WERI-Rb-1 (cell line): ENCODE results near the gene TMEM38A.
"Not testable (repeated sequence)": the region's sequence is repeated elsewhere in the genome, so short reads cannot be mapped to it uniquely, and the experiment has no call there.

Experiments used
- DNase-seq: peaks from one replicate; pipeline ENCODE4 v3.0.0-alpha.2; 2020
- H3K27ac ChIP-seq: fragments of 250-450 bp; sonication (Bioruptor Pico); 2 replicates; pipeline ENCODE4 v1.5.1; 2020; ENCODE audit warnings: mild to moderate bottlenecking, moderate library complexity
- H3K27me3 ChIP-seq: fragments of 250-450 bp; sonication (Bioruptor Pico); 2 replicates; pipeline ENCODE4 v1.5.1; 2021; ENCODE audit warnings: mild to moderate bottlenecking, low read depth, moderate library complexity; ENCODE audit not compliant: insufficient read depth, severe bottlenecking
- H3K36me3 ChIP-seq: fragments of 250-450 bp; sonication (Bioruptor Pico); 2 replicates; pipeline ENCODE4 v1.5.1; 2020; ENCODE audit warnings: mild to moderate bottlenecking, moderate library complexity
- H3K4me3 ChIP-seq: 2 replicates; pipeline ENCODE4 v1.5.1; 2011; ENCODE audit warnings: low read depth, mild to moderate bottlenecking, control low read depth, low read length
- H3K9me3 ChIP-seq: fragments of 250-450 bp; sonication (Bioruptor Pico); 2 replicates; pipeline ENCODE4 v1.5.1; 2021; ENCODE audit warnings: mild to moderate bottlenecking, moderate library complexity; ENCODE audit not compliant: severe bottlenecking
- CTCF ChIP-seq: IDR thresholded peaks from 2 replicates; pipeline ENCODE4 v1.5.1; 2011; ENCODE audit warnings: low read depth, mild to moderate bottlenecking, control low read depth, inconsistent platforms, low read length

The TMEM38A gene

DNA sequence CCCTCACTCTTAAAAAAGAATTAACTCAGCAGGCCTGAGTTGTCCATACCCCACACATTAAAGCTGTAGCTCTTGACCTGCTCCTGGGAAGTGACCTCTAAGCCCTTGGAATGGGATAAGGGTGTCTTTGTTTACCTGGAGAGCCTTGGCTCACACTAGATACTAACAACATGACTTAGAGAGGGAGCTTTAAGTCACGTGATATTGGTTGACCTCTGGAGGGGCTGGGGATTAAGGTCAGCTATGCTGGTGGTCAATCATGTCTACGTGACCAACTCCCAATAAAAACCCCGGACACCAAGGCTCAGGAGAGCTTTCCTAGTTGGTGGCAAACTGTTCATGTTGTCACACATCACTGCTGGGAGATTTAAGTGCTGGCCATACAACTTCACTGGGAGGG lies 61.7 kb downstream of the TMEM38A start:
- no peak for TF ChIP-seq CTCF
- Histone ChIP-seq H3K27ac (no peak overlapping the region), H3K36me3 (no peaks in the 10 kb centered on the region), H3K4me3 (no peak overlapping the region), H3K9me3 (peaks cover 3% of the 10 kb centered on the region), H3K27me3 (no peaks in the 10 kb centered on the region)
- no peak for DNase-seq

DNA sequence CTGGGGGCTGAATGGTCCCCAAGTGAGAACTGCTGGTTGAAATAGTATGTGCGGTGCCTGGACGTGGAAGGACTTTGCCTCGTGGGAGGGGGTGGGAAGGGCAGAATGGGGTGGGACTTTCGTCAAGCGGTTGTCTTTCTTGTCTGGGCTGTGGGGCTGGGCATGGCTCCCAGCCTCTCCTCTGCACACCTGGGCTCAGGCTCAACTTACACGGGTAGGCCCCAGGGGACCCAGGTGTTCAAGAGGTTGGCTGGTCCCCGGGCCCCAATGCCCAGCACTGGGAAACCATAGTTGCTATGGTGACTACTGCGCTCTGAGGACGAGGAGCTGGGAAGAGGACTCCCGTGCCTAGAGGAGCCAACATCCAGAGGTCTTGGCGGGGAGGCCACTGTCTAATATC lies 66.0 kb downstream of the TMEM38A start:
- H3K27me3 ChIP-seq: no peaks in the 10 kb centered on the region
- DNase-seq: no peak
- no peak for TF ChIP-seq CTCF

DNA sequence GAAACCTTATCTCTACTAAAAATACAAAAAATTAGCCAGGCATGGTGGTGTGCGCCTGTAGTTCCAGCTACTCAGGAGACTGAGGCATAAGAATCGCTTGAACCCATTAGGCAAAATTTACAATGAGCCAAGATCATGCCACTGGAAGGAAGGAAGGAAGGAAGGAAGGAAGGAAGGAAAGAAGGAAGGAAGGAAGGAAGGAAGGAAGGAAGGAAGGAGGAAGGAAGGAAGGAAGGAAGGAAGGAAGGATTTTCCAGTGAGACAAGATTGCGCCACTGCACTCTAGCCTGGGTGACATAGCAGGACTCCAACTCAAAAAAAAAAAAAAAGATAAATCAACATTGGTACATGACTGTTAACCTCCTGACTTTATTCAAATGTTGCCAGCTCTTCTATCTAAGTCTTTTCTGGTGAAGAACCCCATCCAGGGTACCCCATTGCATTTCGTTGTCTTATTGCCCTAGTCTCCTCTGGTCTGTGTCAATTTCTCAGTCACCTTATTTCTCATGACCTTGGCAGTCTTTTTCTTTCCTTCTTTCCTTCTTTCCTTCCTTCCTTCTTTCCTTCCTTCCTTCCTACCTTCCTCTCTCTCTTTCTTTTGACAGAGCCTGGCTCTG lies 74.8 kb downstream of the TMEM38A start:
- not testable (repeated sequence) for H3K27me3 ChIP-seq, H3K9me3 ChIP-seq, DNase-seq, H3K36me3 ChIP-seq, H3K27ac ChIP-seq, H3K4me3 ChIP-seq

More for the DNA sequence above, 66.0 kb downstream of the TMEM38A start:
- no peak overlapping the region for H3K27ac ChIP-seq
- no peak overlapping the region for H3K4me3 ChIP-seq
- no peaks in the 10 kb centered on the region for H3K36me3 ChIP-seq
- H3K9me3 ChIP-seq: peaks cover 3% of the 10 kb centered on the region

DNA sequence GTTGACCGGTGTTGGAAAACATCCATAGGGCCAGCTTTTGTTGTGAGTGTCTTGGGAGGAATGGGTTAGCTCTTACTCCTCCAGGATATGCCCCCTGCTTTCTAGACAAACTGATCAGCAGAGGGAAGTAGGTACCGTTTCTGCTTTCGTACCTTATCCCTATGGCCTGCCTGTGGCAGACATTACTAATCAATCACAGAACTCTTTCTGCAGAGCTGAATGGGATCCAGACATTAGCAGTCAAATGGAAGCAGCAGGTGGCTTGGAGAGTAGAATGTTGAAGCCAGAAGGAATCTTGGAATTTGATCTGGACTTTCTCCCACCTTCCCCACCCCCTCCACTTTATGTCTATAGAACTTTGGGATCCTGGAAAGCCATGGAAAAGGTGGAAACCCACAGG lies 75.8 kb downstream of the TMEM38A start:
- no peak for DNase-seq
- Histone ChIP-seq H3K27ac (no peak overlapping the region), H3K36me3 (no peaks in the 10 kb centered on the region), H3K4me3 (no peak overlapping the region), H3K27me3 (no peaks in the 10 kb centered on the region), H3K9me3 (peaks cover 4% of the 10 kb centered on the region)
- TF ChIP-seq CTCF: no peak

GRCh38 chr19:16737911-16738310 lies 77.0 kb downstream of the TMEM38A start:
- no peak for DNase-seq
- H3K4me3 ChIP-seq: no peak overlapping the region
- H3K36me3 ChIP-seq: no peaks in the 10 kb centered on the region

GRCh38 chr19:16739546-16739945 lies 78.6 kb downstream of the TMEM38A start:
- Histone ChIP-seq H3K27me3 (no peaks in the 10 kb centered on the region), H3K27ac (no peak overlapping the region), H3K36me3 (no peaks in the 10 kb centered on the region), H3K9me3 (peaks cover 4% of the 10 kb centered on the region), H3K4me3 (no peak overlapping the region)
- DNase-seq: no peak
- no peak for TF ChIP-seq CTCF

More at GRCh38 chr19:16737911-16738310, 77.0 kb downstream of the TMEM38A start:
- H3K9me3 ChIP-seq: peaks cover 4% of the 10 kb centered on the region
- H3K27me3 ChIP-seq: no peaks in the 10 kb centered on the region
- no peak for TF ChIP-seq CTCF
- no peak overlapping the region for H3K27ac ChIP-seq
